Fibroblast of the conjunctiva (primary cell): ENCODE results near the gene YARS1.

Source experiments
- DNase-seq: peaks from one replicate; pipeline ENCODE4 v3.0.0-alpha.2; 2010; ENCODE audit warnings: low read depth

YARS1 gene

GRCh38 chr1:32744071-32744425 lies 73.1 kb downstream of the YARS1 start:
- no peak for DNase-seq

- DNase-seq: no peak
Observed at GRCh38 chr1:32743380-32744070, 73.6 kb downstream of the YARS1 start.

DNA sequence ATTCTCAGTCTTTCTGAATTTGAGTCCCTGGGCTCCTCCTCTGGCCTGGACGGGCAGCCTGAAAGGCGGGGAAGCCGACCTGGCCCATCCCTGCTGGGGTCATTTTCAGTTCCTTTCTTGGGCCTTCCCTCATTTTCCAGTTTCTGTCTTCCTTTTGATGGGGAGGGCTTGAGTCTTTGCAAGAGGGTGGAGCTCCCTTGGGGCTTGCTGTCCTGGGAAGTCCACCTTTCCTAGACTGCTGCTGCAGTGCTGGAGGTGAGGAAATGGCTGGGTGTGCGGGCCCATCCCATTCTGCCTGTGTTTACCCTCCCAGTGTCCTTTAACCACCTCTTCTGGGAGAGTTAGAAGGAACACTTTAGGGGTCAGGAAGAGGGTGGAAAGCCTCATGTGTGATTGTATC lies 74.2 kb downstream of the YARS1 start:
- DNase-seq: no peak

DNA sequence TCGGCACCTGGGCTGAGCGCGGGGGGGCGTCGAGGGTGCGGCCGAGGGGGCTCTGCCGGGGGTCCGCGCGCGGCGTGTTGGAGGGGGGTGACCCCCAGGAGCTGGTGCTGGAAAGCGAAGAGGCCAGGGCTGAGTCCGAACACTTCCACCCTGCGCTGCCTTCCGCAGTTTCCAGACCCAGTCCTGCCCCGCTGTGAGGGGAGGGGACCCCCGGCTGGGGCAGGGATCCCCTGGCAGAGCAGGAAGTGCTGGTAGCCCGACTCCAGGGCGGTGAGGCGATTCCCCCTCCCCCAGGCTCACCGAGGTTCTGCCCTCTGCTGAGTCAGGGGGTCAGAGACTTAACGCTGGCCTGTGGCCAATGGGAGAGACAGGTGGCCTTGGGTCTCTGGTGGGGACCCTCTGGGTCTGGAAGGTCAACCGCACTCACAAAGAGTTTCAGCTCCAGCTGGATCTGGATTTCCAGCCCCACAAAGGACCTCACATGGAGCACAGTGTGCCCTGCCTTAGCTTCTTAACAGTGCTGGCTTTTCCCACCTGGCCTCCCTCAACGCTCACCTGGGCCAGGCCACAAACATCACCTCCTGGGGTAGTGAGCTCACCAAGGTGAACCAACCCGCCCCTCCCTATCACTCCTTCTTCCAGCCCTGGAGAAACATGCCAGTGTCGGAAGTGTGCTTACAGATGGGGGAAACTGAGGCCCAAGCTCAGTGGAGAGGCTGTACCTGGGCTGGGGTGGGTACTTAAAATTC lies 74.8 kb downstream of the YARS1 start:
- DNase-seq: no peak

GRCh38 chr1:32741413-32742198 lies 75.6 kb downstream of the YARS1 start:
- no peak for DNase-seq

DNA sequence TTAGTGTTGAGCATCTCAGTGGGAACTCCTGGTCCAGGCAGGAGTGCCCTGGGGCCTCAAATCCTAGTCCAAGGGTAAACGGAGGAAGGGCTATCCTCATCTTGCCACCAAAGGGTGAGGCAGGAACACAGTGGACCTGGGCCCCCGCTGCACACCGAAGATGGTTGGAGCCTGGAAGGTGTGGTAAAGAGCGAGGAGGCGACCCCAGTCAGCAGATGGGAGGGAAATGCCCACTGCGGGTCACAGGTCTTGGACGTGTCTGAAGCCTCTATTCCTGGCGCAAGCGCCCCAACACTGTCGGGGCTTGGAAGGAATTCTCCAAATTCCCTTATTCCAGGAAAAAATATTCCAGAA lies 76.1 kb downstream of the YARS1 start:
- no peak for DNase-seq

DNA sequence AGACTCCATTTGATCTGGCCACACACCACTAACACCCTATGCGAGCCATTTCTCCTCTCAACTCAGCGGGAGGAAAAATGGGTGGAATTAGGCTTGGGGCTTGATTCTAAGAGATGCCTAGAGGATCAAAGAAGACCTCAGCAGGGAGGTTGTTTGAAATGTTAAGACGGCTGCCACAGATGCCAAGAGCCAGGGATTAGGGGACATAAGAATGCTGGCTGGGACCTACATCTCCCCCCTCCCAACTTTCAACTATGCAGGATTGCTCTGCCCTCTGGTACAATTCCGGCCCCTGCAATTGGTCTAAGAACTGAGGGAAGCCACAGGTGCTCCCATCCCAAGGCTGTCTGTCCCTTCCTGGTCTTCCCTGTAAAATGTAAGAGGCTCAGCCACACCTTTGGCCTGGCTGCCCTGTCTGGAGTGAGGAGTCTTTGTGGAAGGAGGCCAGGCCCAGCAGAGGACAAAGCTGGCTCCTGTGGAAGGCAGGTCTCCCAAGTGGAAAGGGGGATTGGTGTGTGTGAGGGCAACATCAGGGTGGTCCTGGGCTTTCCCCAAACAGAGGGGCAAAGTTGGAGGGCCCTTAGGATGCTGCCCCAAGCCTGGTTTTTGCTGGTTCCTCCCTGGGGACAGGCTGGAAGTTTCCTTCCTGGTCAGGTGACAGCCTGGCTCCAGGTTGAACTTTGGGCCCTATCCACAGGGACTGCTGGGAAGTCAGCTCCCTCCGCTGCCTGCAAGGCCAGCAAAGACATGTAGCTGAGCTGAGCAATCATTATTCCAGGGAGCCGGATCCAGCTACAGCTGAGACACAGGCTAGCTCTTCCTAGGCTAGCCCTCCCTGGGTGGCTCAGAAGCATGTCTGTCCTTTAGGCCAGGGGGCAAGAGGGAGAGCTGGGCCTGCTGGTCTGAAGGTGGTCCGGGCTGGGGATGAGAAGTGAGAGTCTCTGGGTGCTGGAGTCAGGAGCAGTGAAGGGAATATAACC lies 80.1 kb downstream of the YARS1 start:
- DNase-seq: no peak

DNA sequence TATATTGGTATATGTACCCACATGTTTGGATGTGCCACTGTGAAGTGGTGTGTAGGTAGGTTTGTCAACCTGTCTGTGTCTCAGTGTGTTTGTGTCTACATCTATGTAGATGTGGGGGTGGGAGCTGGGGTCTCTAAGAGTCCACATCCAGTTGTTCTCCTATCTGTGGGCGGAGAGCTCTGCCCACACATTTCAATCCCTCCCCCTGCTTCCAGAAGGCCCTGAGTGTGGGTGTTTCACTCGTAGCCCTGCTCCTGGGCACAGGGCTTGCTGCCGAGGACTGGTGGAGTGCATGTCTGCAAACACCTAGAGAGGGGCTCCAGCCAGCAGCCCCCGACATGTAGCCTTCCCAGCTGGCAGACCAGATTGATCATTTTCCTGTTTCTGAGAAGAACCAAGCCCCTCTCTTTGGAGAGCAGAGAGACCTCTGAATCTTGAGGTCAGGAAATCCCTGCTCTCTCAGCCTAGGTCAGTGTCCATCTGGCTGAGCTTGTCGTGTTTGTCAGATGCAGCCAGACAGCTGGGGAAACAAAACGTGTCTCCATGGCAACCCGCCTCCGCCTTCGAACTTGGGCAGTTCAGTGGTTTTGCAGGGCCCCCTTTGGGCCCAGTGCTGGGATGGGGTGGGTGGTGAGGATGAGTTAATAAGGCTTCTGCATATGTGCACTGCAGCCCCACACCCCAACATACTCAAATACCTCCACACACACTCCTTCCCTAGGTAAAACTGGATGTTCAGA lies 83.4 kb downstream of the YARS1 start:
- DNase-seq: no peak

DNA sequence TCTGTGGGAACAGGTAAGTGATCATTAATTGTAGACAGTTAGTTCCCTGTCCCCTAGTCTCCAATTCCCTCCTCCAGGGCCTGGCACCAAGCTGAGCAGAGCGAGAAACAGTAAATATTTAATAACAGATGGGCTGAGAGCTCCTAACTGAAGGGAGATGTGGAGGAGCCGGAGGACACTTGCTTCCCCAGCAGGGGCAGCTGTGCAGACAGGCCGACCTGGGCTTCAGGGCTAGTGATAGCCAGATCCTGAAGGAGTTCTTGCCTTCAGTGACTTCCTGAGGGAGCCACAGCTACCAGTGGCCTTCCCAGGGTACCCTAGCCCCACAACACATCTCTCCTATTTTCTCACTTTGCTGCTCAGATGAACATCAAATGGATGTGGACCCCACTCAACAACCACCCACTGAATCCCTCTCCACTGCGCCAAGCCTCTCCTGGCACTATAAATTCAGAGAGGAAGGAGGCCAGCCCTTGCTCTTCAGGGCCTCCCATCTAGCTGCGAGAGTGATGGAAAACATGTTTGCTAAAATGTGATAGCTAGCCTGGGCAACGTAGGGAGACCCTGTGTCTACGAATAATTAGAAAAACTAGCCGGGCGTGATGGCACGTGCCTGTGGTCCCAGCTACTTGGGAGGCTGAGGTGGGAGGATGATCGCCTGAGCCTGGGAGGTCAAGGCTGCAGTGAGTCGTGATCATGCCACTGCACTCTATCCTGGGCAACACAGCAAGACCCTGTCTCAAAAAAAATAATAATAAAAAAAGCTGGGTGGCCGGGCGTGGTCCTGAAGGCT lies 87.7 kb downstream of the YARS1 start:
- no peak for DNase-seq

GRCh38 chr1:32728413-32729077 lies 88.6 kb downstream of the YARS1 start:
- no peak for DNase-seq

GRCh38 chr1:32727876-32728275 lies 89.3 kb downstream of the YARS1 start:
- DNase-seq: no peak

DNA sequence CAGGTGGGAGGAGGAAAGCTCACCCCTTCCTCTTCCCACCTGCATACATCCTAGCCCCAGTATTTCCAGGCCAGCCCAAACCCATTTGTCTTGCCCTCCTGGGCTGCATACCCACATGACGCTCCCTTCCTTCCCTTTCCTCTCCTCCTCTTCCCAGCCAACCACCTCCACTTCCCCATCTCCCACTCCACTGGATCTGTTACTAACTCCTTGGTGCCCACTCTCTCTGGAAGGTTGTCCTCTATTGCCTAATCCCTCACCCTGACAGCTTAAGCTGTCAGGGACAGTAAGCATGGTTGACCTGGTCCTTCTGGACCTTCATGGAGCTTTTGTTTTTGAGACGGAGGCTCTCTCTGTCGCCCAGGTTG lies 91.6 kb downstream of the YARS1 start:
- no peak for DNase-seq
